HG02840 (cell line): ENCODE data around the gene SPATA13.
A peak's percentile ranks its signal among the peaks of the same experiment; 100 is the strongest.
"Not testable (repeated sequence)": the region's sequence is repeated elsewhere in the genome, so short reads cannot be mapped to it uniquely, and the experiment has no call there.

Source experiments
- ATAC-seq: cut with Tn5 transposase; IDR thresholded peaks from one replicate; pipeline ENCODE4 v1.9.1; 2021; ENCODE audit warnings: mild to moderate bottlenecking, moderate library complexity, moderate number of reproducible peaks; ENCODE audit not compliant: unreplicated experiment, low FRiP score

Gene SPATA13

DNA sequence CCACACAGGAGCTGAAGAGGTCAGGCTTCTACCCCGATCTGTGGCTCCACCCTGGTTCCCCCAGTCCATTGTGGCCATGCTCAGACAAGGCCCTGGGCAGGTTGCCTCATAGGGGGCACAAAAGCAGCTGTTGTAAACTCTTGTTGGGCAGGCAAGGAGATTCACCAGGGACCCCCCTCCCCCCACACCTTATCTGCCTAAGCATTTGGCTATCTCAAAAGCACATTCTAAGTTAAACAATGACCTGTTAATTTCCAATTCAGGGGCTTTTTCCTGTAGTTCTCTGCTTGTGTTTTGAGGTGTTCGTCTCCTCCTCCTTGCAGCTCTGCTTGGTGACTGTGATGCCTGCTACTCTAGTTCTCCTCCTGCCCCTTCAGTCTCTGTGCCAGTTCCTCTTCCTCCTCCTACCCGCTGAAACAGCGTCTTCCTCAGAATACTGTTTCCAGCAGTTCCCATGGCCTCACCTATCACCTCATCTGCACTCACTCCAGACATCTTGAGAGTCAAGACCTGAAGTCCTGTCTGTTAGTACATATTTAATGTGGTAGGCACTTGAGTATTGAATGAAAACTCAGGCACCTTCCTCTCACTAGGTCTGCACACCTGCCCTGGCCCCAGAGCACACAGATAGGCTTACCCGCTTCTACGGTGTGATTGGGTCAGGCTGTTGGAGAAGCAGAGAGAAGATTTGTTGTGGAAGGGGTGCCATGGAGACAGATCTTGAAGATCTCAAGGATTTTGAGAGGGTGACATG, 31.7 kb downstream of the SPATA13 start:
- ATAC-seq, result no peak

DNA sequence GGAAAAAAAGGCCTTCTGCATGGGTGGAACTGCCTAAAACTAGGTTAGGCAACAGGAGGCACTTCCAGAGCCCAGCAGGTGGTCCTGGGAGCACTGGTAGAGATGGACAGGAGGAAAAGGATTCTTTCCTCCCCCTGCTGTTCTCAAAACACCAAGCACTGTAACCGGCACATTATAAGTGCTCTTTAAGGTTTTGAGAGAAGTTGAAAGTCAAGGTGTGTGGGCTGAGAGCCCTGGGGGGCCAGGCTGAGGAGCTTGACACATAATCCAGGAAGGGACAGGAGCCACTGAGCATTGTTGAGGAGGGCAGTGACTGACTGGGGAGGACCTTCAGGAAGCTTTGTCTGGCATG, 32.3 kb downstream of the SPATA13 start:
- no peak for ATAC-seq

GRCh38 chr13:24194447-24194846, 33.9 kb downstream of the SPATA13 start:
- no peak for ATAC-seq

- no peak for ATAC-seq
Observed at GRCh38 chr13:24195626-24196025, 35.1 kb downstream of the SPATA13 start.

- no peak for ATAC-seq
Observed at GRCh38 chr13:24196593-24197197, 36.2 kb downstream of the SPATA13 start.

DNA sequence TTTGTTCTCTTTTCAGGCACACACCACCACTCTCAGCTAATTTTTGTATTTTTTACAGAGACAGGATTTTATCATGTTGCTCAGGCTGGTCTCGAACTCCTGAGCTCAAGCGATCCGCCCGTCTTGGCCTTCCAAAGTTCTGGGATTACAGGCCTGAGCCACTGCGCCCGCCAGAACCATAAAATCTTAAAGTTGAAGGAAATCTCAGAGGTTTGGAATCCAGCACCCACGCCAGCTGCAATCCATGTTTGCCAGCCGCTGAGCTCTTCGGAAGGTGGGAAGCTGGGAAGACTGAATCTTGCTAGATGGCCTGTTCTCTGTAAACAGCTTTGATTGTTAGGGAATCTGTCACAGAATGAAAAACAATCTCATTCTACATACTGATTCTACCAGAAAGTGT, 38.5 kb downstream of the SPATA13 start:
- no peak for ATAC-seq

DNA sequence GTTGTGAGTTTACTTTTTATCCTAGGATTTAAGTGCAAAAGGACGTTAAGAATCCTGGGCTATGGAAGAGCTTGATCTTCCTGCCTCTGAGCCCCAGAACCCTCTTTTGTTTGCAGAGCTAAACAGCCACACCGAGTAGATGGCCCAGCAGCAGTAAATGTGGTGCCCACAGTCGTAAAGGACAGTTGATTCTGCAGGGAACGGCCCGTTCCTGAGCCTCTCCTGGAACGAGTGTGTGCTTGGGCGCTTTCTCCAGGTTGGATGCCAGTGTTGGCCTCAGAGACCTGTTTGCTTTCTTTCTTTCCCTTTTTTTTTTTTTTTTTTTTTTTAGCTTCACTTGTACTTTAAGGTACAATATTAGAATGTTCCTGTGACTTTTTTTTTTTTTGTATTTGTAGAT, 41.7 kb downstream of the SPATA13 start:
- ATAC-seq, result no peak

DNA sequence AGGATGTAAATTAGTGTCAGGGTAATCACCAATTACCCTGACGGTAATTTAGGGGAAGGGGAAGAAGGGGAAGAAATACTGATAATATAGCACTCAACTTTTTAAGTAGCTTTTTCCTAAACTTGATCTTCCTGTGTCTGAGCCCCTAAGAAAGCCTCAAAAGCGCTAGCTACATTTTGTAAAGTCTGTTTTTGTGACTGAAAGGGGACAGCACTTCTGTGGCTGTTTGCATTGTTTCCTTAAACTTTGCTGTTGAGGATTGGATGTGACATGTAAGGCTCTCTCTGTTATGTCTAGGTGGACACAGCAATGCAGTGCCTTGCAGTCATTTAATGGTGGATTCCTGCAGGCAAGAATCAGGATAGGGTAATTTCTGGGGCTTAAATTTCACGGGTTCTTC, 42.8 kb downstream of the SPATA13 start:
- ATAC-seq, result no peak

- no peak for ATAC-seq
Observed at GRCh38 chr13:24203811-24204210, 43.3 kb downstream of the SPATA13 start.

DNA sequence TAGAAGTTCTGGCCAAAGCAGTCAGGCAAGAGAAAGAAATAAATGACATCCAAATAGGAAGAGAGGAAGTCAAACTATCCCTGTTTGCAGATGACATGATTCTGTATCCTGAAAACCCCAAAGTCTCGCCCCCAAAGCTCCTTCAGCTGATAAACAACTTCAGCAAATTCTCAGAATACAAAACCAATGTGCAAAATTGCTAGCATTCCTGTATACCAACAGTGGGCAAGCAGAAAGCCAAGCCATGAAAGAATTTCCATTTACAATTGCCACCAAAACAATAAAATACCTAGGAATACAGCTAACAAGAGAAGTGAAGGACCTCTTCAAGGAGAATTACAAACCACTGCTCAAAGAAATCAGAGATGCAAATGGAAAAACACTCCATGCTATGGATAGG, 44.6 kb downstream of the SPATA13 start:
- not testable (repeated sequence) for ATAC-seq

- ATAC-seq, result no peak
Observed at GRCh38 chr13:24207841-24208667, 47.5 kb downstream of the SPATA13 start.

GRCh38 chr13:24209138-24209537, 48.6 kb downstream of the SPATA13 start:
- ATAC-seq, result no peak

DNA sequence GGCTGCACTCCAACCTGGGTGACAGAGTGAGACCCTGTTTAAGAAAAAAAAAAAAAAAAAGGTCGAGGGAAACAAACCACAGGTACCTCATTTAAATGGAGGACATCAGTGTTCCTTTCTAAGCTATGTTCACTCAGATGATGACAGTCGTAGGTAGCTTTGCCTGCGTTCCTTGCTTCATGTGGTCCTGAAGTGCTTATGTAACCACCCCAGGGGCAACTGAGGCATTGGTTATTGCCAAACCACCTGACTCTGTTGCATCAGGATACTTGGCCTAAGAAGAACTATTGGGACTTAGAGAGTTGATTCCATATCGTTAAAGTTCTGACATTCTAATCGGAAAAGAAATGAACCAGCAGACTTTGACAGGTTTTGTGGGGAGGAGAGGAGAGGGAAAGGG, 51.7 kb downstream of the SPATA13 start:
- ATAC-seq, result no peak

DNA sequence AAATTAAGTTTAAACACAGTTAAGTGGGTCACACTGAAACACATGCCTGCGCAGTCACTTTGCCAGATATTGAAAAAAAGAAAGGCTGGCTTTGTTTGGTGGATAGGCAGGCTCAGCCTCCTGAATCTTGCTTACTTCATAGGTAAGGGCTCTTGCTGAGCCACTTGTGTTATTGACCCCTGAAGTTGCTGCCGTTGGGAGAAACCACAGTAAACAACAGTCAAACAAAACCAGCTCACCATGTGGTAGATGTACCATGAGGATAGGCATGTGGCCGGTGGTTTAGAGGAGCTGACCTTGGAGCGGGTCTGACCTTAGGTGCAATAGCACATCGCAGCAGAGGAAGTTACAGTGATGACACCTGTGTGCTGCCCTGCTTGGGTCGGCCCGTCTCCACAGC, 52.2 kb downstream of the SPATA13 start:
- ATAC-seq, result no peak

DNA sequence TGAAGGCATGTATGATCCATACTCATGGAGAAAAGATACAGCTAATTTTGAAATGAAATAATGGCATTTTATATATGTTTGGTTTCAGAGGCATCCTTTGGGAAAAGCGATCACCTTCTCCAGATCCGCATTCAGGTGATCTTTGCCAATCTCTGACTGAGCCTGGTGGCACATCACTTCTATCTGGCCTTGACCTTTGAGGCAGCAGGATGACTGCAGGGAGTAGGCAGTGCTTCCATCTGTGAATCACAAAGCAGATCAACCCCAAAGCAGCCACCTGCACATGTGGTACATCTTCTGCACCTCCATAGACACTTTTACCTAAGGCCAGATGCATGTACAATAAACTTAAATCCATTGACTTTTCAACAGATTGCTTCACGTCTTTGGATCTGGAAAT, 53.4 kb downstream of the SPATA13 start:
- ATAC-seq, result no peak

GRCh38 chr13:24214528-24214927, 54.0 kb downstream of the SPATA13 start:
- no peak for ATAC-seq

DNA sequence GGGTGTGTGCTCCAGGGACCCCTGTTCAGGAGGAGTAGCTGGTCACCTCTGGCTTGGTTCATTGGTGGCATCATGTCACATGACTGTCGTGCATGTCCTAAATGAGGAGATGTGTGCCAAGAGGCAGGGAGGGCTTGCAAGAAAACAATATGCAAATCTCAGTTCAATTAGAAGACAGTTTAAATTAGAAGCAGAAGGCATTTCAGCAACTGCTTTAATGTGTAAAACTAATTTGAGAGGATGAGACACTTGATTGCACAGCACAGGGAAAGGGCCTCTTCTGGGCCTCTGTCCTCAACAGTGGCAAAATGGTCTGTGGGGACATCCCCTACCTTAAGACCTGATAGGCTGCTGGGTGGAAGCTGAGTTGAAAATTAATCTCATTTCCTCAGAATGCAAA, 54.6 kb downstream of the SPATA13 start:
- peak; percentile 43 for ATAC-seq

GRCh38 chr13:24215732-24216131, 55.2 kb downstream of the SPATA13 start:
- no peak for ATAC-seq

- no peak for ATAC-seq
Observed at GRCh38 chr13:24216176-24216575, 55.7 kb downstream of the SPATA13 start.

GRCh38 chr13:24216779-24217178, 56.3 kb downstream of the SPATA13 start:
- not testable (repeated sequence) for ATAC-seq

DNA sequence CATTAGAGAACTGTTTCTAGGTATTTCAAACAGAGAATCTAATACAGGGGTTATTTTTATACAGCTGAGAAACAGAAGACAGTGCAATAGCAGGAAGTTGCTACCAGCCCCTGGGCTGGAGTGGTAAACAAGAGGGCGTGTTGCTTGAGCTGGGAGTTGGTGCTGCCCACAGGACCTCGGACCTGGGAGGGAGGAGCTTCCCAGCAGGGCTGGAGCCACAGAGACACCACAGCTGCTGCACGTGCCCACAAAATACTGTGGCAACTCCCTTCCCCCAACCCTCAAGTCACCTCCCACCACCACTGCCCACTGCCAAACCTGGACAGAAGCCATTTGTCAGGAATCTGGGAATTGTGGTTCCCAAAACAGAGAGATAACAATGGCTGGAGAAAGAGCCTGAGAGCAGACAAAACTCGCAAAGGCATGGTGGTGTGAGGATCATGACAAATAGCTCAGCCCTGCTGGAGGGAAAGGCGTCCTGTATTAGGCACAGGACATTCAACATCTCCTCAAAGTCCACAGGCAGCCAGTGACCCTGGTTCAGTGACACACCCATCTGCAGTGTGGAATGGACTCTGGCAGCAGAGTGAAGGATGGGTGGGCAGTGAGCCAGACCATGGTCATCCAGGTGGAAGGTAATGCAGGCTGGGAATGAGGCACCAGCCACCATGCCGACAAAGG, 57.2 kb downstream of the SPATA13 start:
- no peak for ATAC-seq
